ENCODE results near the gene DUS3L.

The DUS3L gene

DNA sequence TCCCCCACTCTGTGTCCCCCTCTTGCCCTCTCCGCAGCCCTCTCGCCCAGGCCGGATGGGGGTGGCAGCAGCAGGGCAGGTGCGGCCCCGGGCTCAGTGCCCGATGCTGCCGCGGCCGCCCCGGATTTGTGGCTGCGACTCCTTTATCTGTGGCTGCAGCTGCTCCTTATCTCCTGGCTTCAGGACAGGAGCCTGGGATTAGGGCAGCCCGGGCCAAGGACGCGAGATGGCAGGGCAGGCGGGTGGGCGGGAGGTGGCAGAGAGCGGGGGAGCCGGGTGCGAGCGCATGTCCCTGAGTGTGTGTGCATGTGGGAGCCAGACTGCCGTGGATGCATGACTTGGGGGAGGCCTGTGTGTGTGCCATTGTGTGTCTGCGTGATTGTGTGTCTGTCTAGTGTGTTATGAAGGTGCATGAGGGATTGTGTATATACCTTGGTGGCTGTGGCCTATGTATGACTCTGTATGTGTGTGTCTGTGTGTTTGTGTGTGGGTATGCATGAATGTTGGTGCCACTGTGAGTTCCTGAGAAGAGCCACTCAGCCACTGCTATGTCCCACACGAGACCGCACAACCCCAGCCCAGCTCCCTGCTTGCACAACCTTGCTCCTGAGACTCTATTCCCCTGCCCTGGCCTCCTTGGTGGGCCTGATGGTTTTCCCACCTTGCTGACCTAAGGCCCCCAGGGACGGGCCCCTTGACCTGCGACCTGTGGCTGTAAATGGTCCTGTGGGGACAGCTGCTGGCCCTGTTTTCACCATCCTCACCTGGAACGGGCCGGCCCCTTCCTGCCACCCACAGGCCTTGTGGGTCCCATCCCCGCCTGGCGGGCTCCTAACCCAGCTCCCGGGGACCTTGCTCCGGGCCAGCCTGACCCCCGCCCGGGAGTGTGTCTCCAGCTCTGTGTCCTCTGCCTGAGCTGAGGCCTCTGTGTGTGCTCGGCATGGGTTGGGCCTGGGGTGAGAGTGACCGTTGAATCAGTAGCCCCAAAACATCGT, 8.6 kb upstream of the DUS3L start:
- DNase-seq, result no peak

DNA sequence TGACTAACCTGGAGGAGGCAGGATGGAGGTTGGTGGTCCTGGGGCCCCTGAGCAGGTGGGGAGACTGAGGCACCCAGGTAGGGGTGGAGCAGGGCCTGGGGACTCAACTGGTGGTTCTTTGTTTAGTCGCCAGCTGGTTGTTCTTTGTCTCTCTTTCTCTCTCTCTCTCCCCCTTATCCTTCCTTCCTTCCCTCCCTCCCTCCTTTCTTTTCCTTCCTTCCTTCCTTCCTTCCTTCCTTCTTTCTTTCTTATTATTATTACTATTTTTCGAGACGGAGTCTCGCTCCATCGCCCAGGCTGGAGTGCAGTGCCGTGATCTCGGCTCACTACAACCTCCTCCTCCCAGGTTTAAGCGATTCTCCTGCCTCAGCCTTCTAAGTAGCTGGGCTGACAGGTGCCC, 7.3 kb upstream of the DUS3L start:
- no peak for DNase-seq

DNA sequence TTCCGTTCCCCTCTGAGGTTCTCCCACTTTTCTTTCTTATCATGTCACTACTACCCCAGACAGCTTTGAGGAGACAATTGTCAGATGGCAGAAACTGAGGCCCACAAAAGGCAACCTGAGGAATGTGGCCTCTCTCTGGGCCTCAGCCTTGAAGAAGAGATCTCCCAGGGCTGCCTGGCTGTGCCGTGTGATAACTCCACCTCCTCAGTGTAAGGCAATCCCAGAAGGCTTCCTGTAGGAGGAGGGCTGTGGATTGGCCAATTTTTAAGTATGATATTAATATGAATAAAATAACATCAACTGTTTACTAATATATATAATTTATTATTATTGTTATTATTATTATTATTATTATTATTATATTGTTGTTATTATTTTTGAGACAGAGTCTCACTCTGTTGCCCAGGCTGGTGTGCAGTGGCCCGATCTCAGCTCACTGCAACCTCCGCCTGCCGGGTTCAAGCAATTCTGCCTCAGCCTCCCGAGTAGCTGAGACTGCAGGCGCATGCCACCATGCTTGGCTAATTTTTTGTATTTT, 4.5 kb upstream of the DUS3L start:
- DNase-seq, result no peak

DNA sequence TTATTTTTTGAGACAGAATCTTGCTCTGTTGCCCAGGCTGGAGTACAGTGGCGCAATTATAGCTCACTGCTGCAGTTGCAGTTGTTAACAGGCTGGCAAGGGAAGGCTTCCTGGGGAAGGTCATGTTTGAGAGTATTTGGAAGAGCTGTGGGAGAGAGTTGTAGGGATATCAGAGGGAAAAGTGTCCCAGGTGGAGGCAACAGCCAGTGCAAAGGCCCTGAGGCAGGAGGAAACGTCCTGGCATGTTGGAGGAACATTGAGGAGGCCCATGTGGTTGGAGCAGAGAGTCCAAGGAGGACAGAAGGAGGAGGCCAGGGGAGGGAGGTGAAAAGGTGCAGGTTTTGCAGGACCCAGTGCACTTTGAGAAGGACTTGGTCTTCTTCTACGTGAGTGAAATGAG, 2.2 kb upstream of the DUS3L start:
- DNase-seq, result no peak

DNA sequence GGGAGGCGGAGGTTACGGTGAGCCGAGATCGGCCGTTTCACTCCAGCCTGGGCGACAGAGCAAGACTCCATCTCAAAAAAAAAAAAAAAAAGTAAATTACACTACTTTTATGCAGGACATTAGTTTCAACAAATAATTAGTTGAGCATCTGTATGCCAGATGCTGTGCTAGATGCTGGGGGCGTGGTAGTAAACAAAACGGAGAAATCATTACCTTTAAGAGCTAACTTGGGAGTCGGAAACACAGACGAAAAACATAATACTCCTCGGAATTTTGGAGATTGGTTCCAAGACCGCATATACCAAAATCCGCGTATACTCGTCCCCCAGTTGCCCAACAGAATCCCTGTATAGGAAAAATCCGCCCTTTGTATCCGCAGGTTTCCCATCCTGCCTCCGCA, 1.3 kb upstream of the DUS3L start:
- no peak for DNase-seq

DNA sequence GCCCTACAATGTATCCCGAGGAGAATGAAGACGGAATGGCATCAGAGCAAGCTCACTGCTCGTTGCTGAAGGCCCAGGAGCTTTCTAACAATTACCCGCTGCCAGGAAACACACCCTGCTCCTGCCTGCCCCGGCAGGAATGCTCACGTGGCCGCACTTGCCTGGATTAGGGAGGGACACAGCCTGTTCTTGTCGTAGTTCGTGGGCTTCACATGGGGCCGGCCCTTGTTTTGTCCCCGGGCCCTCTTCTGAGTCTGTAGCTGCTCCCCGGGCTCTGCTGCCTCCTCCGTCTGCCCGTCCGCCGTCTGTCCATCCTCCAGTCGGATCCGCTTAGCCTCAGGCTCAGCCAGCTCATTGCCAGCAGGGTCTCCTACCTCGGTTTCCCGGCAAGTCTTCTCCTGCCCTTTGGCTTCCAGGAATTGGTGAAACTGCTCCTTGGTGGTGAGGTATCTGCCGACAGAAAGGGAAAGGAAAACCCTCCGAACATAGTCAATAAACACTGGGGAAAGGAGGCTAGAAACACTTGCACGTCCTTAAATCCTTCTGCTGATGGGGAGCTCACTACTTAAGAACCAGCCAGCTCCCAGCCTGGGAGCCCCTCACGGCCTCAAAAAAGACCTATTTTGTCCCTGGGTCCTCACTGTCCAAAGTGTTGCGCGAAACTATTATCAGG, 941 bp downstream of the DUS3L start:
- no peak for DNase-seq

DNA sequence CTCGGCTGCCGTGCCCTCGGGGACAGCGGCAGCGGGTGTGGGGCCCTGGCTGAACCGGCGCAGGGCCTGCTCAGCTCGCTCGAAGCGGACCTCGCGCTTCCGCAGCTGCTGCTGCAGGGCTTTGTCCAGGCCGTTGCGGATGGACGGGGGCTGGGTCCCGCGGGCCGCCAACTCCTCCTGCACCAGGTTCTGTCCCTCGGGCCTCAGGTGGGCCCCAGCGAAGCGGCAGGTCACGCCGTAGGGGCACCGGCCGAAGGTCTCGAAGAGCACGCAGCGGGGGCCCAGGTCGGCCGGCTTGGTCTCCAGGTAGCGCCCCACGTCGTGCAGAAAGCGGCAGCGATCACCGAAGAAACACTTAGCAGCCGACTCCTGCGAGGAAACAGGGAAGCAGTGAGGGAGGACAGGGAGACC, 1.6 kb downstream of the DUS3L start:
- DNase-seq, result no peak

DNA sequence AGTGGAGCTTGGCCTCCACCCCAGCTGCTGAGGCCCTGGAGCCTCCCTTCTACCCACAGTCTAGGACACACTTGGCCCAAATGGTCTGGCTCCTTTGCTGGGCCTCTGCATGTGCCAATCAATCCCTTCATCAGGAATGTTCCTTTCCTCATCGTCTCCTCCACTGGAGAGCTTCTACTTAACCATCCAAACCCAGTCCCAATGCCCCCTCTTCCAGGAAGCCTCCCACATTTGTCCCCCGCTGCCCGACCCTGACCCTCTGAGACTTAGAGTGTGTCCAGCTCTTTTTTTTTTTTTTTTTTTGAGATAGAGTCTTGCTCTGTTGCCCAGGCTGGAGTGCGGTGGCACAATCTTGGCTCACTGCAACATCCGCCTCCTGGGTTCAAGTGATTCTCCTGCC, 2.5 kb downstream of the DUS3L start:
- no peak for DNase-seq

DNA sequence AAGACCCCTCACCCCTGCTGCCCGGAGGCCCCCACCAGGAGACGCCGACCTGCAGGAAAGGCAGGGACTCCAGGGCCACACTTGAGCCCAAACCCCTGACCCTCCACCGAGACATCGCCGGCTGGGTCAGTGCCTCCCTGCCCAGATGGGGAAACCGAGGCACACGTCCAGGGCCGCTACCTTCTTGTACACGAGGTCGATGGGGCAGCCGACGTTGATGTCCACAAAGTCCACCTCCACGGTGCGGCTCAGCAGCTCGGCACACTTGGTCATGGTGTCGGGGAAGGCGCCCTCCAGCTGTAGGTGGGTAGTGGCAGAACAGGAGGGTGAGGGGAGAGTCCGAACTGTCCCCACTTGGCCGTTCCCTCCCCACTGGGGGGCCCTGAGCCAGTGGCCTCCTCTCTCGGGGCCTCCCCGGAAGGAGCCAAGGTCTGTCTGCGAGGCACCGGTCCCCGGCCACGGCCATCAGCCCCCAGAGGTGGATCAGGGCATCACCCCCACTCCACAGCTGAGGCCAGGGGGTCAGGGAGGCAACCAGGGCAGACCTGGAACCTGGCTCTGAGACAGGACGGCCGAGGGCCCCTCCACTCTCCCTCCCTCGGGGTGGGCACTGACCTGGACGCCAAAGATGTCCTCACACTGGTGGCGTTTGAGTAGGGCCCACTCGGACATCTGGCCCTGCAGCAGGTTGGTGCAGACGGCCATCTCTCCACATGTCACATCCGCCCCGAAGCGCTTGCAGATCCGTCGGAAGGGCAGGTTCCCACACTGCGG, 3.4 kb downstream of the DUS3L start:
- DNase-seq, result no peak

DNA sequence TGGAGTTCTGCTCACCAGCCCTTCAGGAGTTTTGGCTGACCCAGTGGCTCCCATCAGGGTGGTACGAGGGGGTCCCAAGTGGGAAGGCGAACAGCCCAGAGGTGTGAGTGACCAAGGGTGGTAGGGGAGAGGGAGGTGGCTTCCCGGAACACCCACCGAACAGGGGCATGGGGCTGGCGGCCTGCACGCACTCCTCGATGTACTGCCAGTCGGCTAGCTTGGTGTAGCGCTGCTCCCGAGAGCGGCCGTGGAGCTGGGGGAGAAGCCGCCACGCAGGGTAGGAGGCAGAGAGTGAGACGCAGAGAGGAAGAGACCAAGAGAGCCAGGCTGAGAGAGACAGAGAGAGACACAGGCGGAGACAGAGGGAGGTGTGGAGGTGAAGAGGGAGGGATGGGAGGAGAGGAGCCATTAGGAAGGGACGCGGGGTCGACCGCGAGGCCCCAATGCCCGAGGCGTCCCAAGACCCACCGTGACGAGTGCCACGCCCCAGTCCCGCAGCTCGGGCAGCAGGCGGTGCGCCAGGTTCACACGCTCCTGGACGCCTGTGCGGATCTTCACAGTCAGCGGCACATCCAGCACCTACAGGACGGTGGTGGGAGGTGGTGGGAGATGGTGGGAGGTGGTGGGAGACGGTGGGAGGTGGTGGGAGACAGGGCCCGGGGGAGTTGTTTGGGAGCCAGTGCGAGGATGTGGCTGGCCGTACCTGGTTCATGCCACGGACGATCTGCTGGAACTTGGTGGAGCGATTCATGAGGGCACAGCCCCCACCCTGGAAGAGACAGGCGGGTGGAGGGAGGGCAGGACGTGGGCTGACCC, 4.2 kb downstream of the DUS3L start:
- DNase-seq, result no peak

DNA sequence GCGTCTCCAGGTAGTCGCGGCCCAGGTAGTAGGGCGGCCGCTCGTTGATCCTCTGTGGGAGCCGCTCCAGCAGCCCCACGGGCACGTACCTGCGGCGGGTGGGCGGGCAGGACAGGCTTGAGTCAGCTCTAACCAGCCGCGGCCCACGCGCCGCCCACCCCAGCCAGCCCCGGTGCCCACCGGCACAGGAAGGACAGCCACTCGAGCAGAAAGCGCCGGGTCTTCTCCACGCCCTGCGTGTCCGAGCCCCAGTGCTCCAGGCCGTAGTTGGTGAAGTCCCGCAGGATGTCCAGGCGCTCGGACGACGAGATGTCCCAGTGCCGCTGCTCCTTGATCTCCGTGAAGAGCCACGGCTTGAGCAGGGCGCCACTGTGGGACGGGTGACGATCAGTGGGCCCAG, 5.5 kb downstream of the DUS3L start:
- DNase-seq, result no peak

DNA sequence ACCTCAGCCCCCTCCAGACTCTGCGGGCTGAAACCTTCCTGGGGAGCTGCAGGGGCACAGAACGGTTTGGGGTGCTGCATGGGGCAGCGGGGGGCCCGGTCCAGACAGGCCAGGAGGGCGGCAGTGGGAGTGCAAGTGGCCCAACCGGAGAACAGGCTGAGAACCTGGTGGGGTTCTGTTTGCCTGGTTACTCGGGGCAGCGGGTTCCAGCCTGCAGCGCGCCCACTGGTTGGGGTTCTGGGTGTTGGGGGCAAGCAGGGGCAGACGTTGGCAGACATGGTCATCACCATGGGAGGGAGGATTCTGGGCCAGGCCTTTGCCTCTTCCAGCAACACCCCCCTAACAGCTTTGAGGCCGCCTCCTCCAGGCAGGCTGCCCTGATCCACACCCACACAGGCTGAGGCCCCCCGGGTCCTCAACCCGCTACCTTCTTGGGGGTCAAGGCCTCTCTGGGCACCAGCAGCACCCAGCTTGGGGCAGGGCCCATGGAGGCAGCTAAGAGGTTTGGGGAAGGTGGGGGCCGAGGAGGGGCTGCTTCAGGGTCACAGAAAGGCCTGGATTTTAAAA, 6.3 kb downstream of the DUS3L start, which contains the start of gene PRR22:
PRR22 (minus strand) TSS at position 166 of the 567 bp plus-strand sequence; CDS start at position 80, 86 bp downstream.
- no peak for DNase-seq

DNA sequence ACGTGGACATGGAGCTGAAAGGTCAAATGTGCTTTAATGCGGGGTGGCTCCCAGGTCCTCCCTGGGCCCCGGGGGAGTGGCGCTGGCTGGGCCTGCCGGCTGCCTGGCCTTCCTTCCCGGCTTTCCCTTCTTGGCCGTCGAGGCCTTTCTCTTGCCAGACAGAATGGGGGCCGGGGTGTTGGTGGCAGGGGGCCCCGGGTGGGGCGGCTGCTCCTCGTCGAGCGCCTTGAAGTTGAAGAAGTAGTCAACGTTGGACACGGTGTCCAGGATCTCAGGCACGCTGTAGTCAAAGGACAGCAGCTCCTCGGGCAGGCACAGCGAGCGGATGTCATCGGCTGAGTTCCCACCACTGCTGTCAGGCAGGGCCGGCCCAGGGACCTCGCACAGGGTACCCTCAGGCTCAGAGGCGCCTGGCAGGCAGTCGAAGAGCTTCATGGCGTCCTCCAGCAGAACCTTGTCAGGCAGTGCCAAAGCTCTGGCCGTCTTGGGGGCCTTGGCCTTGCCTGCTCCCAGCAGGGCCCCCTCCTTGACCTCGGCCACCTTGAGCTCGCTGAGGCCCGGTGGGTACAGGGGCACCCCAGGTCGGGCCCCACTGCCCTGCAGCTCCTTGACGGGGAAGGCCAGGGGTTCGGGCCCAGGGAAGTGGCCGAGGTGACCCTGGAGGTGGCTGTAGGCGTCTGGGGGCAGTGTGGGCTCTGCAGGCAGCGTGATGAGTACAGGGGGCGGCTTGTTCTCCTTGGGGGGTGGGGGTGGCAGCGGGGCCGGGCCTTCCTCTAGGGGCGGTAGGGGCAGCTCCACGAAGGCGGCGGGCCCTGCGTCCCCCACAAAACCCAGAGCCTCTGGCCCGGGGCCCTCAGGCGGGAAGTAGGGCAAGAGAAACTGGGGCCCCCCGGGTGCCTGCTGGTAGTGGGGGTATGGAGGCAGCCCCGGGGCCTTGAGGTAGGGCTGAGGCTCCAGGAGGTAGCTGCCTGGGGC, 7.7 kb downstream of the DUS3L start:
- DNase-seq, result no peak

DNA sequence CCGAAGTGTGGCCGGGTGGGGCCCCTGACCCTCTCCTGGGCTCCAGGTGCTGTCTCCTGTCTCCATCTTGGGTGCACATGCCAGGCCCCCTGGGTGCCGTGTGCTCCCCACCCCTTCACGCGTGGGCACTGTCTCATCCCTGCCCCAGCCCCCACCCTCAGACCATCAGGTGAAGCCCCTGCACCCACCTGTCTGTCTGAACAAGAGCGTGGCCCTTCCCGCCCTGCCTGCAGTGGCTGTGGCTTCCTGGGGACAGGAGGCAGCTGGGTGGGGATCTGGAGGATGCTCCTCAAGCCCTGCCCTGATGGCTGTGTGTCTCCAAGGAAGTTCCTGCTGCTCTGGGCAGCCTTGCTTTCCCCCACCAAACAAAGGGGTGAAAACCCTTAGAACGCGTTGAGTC, 8.6 kb downstream of the DUS3L start:
- DNase-seq, result no peak

DNA sequence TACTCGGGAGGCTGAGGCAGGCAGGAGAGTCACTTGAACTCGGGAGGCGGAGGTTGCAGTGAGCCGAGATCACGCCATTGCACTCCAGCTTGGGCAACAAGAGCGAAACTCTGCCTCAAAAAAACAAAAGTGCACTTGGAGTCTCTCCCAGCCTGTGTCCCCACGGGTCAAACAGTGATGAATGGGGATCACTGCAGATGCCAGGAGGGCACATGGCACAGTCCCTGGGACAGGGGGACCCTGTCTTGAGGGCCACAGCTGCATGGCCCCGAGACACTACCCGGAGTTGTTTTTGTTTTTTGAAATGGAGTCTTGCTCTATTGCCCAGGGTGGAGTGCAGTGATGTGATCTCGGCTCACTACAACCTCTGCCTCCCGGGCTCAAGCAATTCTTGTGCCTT, 10.0 kb downstream of the DUS3L start:
- peak in 2 of 14 donors; percentile 1 to 14 for DNase-seq

DNA sequence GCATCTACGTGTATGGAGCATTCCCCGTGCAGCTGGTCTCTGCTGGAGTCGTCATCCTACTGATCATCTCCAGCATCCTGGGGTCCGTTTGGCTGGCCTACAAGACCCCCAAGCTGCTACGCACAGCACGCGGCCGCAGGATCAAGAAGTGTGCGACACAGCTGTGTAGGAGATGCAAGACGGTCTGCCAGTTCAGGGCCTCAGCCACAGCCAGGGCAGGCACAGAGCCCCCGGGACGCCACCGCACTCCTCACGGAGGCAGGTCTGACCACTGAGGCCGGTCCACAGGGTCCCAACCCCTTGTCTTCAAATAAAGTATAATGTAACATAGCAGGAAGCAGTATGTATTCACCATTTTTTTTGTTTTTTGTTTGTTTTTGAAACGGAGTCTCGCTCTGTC, 12.6 kb downstream of the DUS3L start:
- no peak for DNase-seq

DNA sequence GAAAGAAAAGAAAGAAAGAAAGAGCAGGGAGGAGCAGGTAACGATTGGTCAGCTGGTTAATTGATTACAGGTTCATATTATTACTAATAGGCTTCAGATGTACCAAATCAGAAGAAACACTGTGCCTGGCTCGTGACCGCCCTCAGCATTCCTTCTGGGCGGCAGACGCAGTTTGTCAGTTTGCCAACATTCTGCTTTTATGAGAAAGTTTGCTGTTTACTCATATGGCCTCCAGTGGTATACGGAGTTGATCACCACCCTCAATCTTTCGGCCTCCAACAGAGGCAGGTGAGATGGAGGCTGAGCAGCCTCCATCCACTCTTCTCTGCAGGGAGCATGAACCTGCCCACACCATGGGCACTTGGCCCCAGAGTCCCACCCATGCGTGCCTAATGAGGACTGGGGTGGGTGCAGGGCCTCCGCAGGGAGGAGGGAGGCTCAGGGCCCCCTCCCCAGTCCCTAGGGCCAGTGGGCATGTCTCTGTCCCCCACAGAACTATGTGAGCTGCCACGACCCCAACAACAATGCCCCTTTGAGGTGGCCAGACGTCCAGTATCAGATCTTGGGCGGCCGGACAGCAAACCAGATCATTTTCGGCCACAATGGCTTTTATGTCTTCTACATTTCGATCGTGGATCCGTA, 15.2 kb downstream of the DUS3L start:
- DNase-seq, result no peak

DNA sequence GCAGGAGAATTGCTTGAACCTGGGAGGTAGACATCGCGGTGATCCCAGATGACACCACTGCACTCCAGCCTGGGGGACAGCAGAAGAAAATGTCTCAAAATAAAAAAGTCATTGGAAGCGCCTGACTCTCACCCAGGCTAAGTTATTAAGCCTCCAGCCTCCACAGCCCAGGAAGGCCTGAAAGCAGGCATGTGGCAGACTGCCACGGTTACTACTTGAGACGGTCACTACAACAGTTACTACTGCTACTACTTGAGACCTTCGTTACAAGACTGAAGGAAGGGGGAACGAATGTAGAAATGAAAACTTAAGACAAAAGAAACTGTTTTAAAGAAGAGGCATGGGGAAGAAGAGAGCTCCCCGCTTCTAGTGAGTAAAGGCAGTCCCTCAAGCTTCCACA, 16.0 kb downstream of the DUS3L start:
- DNase-seq, result no peak

DNA sequence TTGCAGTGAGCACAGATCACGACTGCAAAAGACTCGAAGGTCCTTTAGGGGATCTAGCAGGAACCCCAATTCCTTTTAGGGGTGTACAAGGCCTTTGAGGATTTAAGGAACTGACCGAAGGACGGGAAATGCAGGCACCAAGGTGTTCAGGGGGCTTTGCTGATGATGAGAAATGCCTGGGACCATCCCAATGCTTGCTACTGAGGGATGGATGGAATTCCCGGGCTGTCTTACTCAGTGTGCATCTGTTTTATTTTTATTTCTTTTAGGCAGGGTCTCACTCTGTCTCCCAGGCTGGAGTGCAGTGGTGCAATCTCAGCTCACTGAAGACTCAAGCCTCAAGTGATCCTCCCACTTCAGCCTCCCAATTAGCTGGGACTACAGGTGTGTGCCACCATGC, 17.7 kb downstream of the DUS3L start:
- DNase-seq, result no peak

DNA sequence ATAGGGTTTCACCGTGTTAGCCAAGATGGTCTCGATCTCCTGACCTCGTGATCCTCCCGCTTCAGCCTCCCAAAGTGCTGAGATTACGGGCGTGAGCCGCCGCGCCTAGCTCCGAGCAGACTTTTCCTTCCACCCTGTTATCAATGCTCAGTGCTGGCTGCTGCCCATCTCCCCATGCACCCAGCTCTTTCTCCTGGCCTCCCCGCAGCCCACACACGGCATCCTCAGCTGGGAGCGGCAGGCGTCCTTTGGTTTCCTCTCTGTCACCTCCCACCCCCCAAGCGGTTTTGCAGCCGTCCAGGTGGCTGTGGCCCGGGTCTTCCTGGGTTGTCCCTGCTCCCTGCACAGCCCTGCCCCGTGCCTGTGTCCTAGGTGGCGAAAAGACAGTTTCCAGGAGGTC, 18.5 kb downstream of the DUS3L start:
- DNase-seq, result no peak
